GM21381 (cell line): ENCODE results near the gene MALSU1.

ENCODE experiments used
- ATAC-seq: cut with Tn5 transposase; IDR thresholded peaks from one replicate; pipeline ENCODE4 v1.9.1; 2021; ENCODE audit warnings: mild to moderate bottlenecking, moderate library complexity; ENCODE audit not compliant: unreplicated experiment

The MALSU1 gene

DNA sequence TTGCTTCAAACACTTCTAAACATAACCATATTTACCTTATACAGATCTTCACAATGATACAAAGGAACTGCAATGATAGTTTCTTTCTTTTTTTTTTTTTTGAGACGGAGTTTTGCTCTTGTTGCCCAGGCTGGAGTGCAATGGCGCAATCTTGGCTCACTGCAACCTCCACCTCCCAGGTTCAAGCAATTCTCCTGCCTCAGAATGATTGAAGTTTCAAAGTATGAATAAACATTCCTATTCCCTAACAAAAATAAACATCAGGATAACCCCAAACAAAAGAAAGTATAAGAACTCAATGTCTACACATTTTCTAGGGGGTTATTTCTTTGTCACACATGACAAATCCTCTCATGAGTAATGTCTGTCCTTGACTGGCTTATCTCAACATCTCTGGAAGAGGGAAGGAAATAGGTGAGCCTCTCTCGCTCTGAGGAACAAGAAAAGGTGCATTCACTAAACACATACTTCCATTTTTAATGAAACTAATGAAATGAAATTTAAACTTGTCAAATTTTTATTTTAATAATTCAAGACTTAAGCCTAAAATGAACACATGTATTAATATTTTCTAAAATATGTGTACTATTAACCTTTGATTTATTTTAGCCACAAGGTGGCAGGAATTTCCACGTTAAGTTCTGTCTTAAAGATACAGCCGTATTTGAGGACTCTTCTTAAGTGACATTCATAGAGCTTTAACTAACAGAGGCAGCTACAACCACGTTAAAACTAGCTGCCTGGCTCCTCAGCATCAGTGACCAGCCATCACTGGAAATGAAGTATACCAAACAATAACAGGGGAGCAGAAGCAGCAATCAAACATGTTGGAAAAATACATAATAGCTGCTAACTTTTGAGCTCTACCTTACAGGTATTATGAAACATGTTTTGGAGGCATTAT, 58.3 kb downstream of the MALSU1 start:
- peak; percentile 68 for ATAC-seq

DNA sequence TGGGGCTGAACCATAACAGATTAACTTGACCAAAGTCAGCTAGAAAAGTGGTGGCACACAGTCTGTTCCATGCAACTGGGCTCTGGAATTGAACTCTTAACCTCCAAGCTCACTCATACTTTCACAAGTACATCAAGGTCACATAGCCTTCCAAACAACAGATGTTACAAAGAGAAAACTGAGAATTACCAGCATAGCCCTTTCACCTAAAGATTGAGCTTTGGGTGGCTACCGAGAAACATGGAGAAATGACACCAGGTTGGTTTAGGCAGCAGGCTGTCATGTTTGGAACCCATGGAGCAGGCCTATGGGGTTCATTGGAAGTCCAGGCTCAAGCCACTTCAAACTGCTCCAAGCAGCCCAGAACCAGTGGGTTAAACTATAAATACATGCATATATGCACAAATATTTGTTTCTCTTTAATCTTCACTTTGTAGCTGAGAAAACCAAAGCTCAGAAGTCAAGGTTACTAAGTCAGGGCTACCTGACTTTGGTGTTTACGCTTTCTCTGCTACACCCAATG, 59.1 kb downstream of the MALSU1 start:
- no peak for ATAC-seq
